GM19372 (cell line): ENCODE results near the gene SGSM1.
A peak's percentile ranks its signal among the peaks of the same experiment; 100 is the strongest.

Experiments used
- ATAC-seq: cut with Tn5 transposase; IDR thresholded peaks from one replicate; pipeline ENCODE4 v1.9.1; 2021; ENCODE audit warnings: mild to moderate bottlenecking, low read depth, moderate library complexity; ENCODE audit not compliant: unreplicated experiment

The SGSM1 gene

DNA sequence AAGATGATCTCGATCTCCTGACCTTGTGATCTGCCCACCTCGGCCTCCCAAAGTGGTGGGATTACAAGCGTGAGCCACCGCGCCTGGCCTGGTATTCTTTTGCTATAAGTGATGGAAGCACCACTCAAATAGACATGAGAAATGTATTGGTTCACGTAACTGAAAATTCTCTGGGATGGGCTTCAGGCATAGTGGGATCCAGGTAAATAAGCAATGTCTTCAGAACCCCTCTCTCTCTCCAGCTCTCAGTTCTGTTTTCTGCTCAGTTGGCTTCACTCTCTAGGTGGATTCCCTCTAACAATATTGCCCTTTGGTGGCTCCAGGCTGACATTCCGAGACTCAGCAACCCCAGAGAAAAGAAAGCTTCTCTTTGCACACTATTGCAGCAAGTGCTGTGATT is 141.4 kb downstream of the SGSM1 start:
- ATAC-seq: no peak

DNA sequence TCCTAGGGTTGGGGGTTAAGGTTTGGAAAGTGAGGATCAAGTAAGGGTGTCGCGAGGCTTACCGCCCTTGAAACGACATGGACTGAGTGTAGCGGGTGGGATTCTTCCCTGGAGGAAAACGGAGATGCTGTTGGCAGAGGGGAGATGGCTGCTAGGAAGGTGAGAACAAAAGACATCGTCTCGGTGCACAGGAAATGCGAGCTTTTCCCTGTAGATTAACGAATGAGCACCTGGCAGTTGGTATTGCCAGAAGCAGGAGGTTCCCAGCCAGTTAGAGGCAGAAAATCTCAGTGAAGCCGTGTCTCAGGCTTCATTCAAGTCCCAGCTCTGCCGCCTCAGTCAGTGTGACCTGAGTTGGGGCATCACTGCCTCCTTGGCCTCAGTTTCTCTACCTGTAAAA is 141.9 kb downstream of the SGSM1 start:
- ATAC-seq: no peak

DNA sequence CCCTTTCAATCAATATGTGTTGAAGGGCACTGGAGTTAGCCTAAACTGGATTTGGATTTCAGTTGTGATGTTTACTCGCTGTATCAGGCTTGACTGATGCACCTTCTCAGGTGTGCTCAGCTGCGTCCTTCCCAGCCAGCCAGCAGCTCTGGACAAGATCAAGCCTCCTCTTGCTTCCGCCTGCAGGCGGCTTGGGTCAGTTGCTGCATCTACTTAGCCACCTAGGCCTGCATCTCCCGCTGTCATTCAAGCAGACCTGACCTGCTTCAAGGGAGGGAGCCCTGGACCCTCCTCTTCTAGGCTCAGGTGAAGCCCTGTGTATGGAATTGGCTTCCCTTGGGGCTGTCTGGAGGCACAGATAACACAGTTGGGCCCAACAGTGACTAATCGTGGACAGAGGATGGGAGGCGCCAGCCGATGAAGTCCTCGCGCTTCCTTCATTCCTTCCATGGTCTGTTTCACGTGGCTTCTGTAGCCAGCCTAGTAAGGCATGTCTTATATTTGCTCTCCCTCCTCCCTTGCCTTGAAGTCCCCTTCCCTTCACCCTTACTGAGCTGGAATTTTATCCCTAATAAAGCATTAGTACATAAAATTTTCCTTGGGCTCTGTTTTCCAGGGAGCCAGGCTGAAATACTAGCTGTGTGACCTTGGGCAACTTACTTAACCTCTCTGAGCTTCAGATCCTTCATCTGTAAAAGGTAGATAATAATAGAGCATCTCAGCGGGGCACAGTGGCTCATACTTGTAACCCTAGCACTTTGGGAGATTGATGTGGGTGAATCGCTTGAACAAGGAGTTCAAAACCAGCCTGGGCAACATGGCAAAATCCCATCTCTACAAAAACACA is 142.6 kb downstream of the SGSM1 start:
- ATAC-seq: no peak

DNA sequence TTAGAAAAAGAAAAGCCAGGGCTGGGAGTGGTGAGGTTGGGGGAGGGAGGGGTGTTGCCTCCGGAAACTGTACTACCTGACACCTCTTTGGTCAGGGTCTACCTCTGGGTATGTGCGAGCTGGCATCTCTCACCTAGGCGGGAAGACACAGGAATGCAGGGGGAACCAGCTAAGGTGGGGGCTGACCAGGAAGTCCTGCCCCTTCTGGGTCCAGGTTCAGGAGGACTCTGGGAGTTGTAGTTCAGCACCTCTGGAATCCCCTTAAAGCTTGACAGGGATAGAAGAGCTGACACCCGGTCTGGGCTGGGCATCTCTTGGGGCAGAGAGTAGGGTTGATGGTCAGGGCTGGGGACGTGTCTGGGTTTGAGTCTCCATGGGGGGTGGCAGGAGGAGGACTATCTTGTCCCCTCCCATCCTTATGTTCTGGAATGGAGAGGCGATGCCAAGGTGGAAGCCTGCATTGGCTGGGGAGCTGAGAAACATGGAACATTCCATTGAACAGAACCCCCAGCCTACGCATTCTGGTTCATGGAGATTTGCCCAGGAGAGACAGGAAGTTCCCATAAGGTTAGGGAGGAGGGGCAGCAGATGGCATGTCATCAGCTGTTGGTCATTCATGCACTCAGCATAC is 144.4 kb downstream of the SGSM1 start:
- no peak for ATAC-seq

DNA sequence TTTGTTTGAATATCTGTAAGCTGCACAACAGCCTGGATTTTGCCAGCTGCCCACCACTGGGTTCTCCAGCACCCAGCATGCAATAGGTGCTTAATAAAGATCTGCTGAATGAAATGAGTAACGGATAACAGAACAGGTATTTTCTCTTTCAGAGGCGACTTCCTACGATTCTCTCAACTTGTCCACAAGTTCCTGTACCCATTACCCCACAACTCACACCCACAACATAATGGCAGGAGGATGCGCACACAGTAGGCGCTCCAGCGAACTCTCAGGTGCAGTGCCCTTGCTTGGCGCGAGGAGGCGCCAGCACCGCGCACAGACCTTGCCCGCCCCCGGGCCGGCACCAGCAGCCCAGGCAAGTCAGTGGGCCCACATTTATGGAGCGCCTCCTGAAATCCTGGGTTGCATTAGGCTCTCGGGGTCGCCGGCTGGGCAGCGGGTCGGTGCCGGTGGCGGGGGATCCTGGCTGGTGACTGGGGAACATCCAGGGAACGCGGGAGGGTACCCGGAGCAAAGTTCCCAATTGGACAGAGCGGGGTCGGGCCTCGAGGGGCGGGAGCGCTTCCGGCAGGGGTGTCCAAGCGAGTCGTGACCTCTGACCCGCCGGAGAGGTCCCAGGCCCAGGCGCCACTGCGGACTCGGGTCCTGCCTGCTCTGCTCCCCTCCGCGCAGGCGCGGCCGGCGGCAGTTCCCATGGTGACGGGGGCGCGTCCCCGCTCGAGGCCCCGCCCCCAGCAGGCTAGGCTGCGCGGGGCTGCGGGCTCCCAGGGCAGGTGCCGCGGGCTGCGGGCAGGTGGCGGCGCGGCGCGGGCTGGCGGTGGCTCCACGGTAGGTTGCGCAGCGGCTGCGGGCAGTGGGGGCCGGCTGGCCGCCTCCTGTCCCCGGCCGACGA is 146.2 kb downstream of the SGSM1 start, which contains the start of gene KIAA1671:
KIAA1671 (plus strand) TSS at position 775 of the 895 bp plus-strand sequence. CDS start 75,284 bp downstream, outside the sequence.
- ATAC-seq: peak; percentile 88

DNA sequence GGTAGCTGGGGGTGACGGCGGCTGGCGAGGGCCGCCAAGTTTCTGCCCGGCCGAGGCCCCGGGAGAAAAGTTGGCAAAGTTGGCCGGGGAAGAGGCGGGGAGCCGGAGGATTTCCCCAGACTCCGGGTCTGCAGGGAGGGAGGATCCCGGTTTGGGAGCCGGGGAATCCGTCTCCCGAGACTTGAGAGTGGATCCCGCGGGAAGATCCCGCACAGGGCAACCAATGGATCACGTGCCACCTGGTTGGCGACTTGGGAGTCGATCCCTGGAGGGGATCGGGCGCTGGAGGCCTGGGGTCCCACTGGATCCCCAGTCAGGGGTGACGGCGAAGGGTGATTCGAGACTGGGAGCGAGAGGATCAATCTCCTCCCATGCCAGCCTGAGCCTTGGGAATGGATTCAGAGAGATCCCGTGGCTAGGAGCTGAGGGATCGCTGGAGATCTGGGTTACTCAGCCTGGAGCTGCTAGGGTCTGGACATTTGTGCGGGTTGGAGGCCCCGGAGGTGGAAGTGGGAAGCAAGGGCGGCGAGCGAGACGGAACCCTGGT is 146.9 kb downstream of the SGSM1 start:
- no peak for ATAC-seq

DNA sequence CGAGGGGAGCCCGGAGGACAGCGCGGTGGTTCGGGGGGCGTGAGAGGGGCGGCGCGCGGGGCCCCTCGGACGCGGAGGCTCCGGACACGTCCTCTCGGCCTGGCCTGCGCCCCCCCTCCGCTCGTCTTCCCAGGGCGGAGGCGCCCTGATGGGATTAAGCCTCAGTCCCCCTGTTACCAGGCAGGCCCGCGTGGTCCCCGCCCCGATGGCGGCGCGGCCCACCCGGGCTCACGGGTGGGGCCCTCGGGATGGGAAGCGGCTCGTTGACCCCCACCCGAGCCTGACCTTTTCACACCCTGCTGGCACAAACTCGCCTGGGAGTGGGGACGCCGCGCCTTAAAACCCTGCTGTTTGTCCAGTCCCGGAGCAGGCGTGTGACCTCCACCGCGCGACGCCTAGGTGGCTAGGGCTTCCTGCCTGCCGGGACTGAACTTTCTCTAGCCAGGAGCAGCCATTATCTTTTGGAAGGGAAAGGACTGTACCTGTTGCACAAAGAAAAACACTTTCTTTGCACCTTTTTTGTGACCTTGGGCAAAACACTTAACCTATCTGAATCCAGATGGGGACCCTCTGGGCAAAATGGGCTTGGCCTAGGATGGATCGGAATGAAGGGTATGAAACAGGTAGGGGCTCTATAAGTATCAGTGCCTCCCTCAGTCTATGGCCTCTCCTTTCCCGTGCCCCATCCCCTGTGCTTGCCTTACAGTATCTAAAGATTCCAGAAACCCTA is 147.5 kb downstream of the SGSM1 start:
- no peak for ATAC-seq

DNA sequence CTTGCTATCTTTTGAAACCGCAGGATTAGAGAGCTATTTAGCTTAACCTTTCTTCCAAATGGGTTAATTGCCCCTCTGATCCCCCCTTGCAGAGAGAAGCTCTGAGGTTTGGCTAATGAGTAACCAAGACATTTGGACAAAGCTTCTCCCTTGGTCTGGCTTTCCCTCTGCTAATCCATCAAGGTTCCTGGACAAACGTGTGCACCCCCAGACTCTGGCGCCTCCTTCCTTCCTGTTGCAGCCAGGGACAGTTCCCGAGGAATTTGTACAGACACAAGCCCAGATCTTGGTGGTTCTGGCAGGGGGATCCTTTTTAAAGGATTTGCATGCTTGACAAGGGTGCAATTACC is 148.1 kb downstream of the SGSM1 start:
- ATAC-seq: no peak

DNA sequence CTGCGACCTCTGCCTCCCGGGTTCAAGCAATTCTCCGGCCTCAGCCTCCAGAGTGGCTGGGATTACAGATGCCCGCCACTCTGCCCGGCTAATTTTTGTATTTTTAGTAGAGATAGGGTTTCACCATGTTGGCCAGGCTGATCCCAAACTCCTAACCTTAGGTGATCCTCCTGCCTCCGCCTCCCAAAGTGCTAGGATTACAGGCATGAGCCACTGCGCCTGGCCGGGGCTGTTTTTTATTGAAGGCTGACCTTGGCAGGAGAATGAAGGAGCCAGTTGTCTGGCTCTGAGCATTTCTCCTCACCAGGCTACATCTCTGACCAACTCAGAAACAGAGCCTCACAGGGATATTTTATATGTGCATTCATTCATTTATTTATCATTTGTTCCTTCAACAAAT is 148.8 kb downstream of the SGSM1 start:
- ATAC-seq: no peak

DNA sequence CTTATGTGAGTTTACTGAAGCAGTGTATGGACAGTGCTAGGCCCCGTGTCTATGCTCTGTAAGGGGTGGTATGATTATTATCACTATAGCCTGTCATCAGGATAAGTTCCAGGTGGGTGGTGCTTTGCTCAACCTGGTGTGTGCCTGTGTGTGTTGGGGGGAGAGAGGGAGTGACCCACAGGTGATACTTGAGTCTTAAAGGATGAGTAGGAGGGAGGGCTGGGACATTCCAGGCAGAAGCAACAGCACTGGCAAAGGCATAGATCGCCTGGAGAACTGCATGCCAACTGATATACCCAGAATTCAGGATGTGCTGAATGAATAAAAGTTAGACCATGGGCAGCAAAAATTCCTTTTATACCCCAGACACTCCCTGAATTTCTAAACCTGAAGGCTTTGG is 151.0 kb downstream of the SGSM1 start:
- ATAC-seq: no peak

DNA sequence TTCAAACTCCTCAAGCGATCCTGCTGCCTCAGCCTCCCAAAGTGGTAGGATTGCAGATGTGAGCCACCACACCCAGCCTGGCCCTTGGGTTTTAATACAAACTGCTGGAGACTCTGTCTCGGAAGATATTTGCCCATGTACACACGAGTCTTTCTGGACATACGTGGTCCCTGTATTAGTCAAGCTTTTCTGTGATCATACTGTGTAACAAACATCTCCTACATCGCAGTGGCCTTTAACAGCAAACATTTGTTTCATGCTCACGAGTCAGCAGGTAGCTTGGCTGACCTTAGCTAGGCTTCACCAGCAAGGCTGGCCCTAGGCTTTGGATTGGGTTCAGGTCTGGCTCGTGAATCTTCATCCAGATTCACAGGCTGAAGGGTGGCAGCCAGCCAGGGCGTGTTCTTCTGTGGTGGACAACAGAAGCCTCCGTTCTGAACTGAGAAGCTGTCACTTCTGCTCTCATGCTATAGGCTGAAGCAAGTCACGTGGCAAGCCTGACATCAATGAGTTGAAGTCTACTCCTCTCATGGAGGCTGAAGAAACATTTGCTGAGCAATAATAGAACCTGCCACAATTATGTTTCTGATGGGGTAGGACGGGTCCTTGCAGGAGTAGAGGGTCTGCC is 155.3 kb downstream of the SGSM1 start:
- ATAC-seq: no peak

DNA sequence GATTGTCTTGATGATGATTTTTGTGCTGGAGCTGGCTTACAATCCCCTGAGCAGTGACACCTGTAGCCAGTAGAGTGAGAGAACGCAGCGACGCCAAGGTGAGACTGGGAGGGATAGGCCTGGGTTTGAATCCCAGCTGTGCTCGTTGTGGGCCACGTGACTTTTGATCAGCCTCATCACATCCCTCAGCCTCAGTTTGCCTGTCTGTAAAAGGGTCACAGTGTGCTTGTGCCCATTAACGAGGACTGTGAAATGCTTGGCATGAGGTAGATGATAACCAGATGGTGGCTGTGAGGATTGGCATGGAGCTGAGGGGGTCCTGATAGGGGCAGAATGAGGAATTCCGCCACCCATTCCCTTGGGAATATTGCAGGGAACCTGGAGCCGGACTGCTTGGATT is 156.1 kb downstream of the SGSM1 start:
- no peak for ATAC-seq

DNA sequence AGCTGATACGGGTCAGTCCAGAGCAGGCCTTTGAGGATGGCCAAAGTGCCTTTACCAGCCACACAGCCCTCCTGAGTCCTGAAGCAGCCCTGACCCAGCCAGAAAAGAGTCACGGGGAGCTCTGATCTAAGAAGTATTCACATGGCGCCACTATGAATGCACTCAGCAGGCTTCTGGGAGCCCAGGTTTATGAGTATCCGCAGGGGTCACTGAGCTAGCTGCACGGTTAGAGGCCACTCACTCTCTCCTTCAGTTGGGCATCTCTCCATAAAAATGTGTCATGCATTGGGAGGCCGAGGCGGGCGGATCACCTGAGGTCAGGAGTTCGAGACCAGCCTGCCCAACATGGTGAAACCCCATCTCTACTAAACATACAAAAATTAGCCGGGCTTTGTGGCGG is 156.8 kb downstream of the SGSM1 start:
- ATAC-seq: no peak

DNA sequence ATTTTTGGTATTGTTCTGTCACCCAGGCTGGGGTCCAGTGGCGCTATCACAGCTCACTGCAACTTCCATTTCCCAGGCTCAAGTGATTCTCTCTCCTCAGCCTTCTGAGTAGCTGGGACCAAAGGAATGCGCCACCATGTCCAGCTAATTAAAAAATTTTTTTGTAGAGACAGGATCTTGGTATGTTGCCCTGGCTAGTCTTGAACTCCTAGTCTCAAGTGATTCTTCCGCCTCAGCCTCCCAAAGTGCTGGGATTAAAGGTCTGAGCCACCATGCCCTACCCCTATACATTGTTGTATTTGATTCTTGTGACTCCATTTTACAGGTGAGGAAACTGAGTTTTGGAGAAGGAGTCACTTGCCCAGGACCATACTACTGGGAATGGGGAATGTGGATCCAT is 158.4 kb downstream of the SGSM1 start:
- ATAC-seq: no peak

DNA sequence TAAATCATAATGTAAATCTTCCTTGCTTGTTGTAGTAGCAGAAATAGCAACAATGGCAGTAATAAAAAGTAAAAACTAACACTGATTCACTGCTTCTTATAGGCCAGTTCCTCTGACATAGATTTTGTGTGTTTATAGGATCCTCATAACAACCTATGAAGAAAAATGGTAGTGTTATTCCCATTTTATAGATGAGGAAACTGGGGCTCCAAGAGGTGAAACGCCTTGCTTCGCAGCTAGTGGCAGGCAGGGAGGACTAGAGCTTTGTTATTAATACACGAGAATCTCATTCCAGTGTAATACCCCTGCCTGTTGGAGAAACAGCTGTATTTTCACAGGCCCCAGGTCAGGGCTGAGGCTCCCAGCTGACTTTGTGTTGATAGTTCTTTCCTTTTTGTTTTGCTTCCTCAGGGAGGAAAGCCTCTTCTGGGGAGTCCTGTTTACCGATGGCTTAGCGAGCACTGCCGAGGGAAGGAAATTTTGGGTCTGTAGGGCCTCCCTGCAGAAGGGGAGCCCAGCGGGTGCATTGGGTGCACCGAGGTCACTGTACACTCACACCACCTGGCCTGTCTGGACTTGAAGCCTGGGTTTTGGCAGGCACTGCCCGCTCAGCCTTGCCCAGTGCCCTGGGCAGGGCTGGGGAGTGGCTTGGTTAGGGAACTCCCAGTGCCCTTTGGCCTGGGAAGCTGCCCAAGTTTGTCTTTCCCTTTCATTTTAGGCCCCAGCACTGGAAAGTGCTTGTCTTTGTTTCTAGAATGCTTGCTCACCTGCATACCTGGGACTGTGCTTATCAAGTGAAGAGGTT is 160.0 kb downstream of the SGSM1 start:
- ATAC-seq: no peak

DNA sequence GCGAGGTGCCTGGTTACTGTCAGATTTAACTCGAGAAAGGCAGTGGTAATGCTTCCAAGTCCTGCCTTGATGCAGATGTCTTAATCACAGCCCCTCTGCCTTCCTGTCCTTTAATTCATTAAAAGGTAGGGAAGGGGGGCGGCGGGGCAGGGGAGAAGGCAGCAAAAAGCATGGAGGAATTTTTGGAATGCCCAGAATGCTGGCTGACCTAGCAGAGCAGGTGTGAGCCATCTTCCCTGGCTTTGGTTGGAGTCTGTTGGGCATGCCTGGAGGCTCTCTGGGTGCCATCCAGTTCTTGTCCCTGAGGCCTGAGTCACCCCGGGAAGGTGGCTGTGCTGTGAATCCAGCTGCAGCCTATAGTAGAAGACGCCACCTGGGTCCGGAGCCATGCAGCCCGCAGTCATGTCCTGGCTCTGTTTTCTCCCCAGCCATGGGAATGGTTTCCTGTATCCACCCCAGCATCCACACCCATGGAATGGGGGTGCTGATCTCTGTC is 162.1 kb downstream of the SGSM1 start:
- ATAC-seq: no peak

DNA sequence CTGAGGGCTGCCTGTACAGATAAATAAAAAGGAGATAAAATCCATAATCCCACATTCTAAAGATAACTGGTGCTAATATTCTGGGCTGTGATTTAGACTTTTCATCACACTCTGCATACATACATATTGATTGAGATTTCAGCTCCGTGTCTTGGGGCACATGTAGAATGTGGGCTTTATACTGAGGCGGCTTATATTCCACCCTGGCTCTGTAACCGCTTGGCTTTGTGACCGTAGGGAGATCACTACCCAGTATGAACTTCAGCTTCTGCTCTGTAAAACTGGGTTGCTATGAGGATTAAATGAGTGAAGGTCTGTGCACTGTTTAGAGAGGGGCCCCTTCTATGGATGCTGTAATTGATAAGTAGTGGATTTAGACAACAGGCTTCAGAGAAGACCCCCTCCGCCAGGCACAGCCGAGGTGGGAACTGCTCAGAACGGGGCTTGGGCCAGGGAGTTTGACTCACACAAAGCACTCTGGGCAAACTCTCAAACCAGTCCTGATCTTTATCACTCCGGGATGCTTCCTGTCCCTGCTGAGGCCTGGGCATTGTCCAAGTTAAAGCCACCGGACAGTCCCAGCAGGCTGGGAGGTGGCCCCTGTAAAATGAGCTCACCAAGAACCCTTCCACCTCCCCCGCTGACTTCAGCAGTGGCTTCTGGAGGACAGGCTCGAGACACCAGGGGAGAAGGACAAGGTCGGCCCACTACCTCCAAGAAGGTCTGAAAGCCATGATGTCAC is 163.7 kb downstream of the SGSM1 start:
- no peak for ATAC-seq

DNA sequence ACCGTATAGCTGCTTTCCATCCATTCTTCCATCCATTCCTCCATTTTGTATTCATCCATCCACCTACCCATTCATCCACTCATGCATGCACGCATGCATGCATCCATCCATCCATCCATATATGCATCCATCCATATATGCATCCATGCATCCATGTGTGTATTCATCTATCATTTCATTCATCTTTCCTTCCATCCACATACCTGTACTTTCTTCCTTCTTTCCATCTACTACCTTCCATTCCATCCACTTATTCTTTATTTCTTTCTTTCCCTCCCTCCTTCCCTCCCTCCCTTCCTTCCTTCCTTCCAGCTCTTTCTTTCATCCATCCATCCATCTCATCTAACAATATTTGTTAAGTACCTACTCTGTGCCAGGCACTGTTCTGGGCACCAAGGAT is 166.4 kb downstream of the SGSM1 start:
- no peak for ATAC-seq
